Sigmoid colon (tissue), 7 donors: Measurements from ENCODE around the gene RIN2. TPM values are rescaled to one million over a fixed set of nuclear protein-coding genes. Genes with fewer than 3 reads are reported as not detected.

Experiments
- DNase-seq: peaks from one replicate; pipeline ENCODE4 v3.0.0-alpha.2; 2019
- H3K27ac ChIP-seq, 4 donors: fragments of 200-600 bp; sonication (generic); one replicate each; pipeline ENCODE4 v1.5.1; 2016 to 2019; ENCODE audit warnings: mild to moderate bottlenecking in 1 of 4
- H3K27me3 ChIP-seq, 3 donors: fragments of 200-600 bp; sonication (generic); one replicate each; pipeline ENCODE4 v1.5.1; 2019; ENCODE audit warnings: mild to moderate bottlenecking in 1 of 3
- H3K36me3 ChIP-seq, 4 donors: fragments of 200-600 bp; sonication (generic); one replicate each; pipeline ENCODE4 v1.5.1; 2016 to 2019
- H3K4me1 ChIP-seq, 4 donors: fragments of 200-600 bp; sonication (generic); one replicate each; pipeline ENCODE4 v1.5.1; 2017 to 2019
- H3K4me3 ChIP-seq, 4 donors: fragments of 200-600 bp; sonication (generic); one replicate each; pipeline ENCODE4 v1.5.1; 2017 to 2019; ENCODE audit warnings: mild to moderate bottlenecking in 2 of 4, moderate library complexity in 1 of 4
- H3K9me3 ChIP-seq, 4 donors: fragments of 200-600 bp in 3 of 4; sonication (generic) in 3 of 4; one replicate each; pipeline versions ENCODE4 v1.5.1 to v1.6.1; 2013 to 2019
- EP300 ChIP-seq, 4 donors: sonication (generic); formaldehyde crosslinking; IDR thresholded peaks; one replicate each; pipeline ENCODE4 v1.6.1; 2017; ENCODE audit warnings: antibody characterized with exemption in 4 of 4
- POLR2A ChIP-seq, 2 donors: fragments of 450-650 bp; IDR thresholded peaks; one replicate each; pipeline ENCODE4 v1.6.1; 2016; ENCODE audit warnings: antibody characterized with exemption in 2 of 2, mild to moderate bottlenecking in 2 of 2, moderate library complexity in 2 of 2
- POLR2AphosphoS5 ChIP-seq, 4 donors: sonication (generic); formaldehyde crosslinking; IDR thresholded peaks; one replicate each; pipeline ENCODE4 v1.6.1; 2017; ENCODE audit warnings: antibody characterized with exemption in 4 of 4
- WGBS, 2 donors: extraction: QIAGEN DNeasy Blood & Tissue Kit; methylation state at CpG; one replicate each; pipeline ENCODE4 v1.1.7; 2013; 5-methylcytosine and 5-hydroxymethylcytosine counted together
- intact Hi-C: fragments of 100-400 bp; cut with DNase I; formaldehyde crosslinking; loops from one replicate; pipeline ENCODE4 v1.15.1; 2023
- polyA plus RNA-seq, 3 donors: library from polyadenylated mRNA; stranded (reverse); fragments of 200-250 nt; gene quantifications; one replicate each; pipeline ENCODE4 v1.2.3, GENCODE V29; 2013
- total RNA-seq, 4 donors: library from RNA; depleted of rRNA; stranded (reverse); fragments of >200 nt; gene quantifications; one replicate each; pipeline ENCODE4 v1.1.0, GENCODE V29; 2016
- TF ChIP-seq, protein P1 (sequence below), 4 experiments: fragments of 450-650 bp in 3 of 4; fragments of 200-600 bp in 1 of 4; IDR thresholded peaks; one replicate each; pipeline ENCODE4 v1.5.1; 2016 to 2019; ENCODE audit warnings: antibody characterized with exemption in 4 of 4, mild to moderate bottlenecking in 3 of 4, moderate library complexity in 2 of 4
- donor health status: healthy with polysubstance abuse.
- donor health status: Bipolar disorder and iron deficiency.
- donor health status: healthy.

The RIN2 gene
- total and polyA plus RNA-seq, 7 donors: 13.4 to 73.7 (median 54.2) TPM

DNA sequence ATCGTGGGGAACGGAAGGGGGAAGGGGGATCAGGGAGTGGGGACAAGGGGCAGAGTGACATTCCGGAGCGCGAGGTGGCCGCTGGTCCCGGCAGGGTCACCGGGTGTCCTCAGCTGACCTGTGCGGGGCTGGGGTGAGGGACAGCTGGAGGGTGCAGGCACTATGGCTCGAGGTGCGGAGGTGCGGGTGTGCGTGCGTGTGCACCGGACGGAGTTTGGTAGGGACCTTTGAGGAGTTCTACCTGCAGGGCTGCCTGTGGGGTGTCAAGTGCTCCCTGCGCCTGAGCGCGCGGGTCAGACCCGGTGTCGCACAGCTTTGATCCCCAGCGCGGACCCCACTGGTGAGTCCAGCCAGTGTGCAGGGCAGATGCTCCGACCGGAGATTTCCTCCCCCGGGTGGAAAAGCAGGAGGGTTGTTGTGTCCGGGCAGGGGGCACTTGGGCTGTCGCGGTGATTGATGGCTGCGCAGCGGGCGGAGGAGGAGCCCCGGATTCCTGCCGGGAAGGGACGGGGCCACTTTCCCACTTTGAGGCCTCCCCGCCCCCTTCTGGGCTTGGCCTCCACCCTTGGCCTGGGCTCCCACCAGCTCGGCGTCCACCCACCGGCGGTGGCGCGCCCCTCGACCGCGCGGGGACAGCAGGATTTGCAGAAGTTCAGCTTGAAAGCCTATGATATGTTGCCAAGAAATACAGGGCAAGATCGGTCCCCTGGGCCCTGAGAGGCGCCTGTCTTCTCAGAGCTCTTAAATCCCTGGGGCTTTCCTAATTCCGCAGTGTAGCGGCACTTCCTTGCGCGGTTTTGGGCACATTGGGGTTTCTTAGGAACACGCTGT lies 658 bp downstream of the RIN2 start:
- 1 to 4% methylated on average over 54 of the region's 54 CpGs for WGBS, 2 donors
- Histone ChIP-seq H3K27ac (peak overlapping the region; percentile 92 to 96 (median 94)), H3K27me3 (no peaks in the 10 kb centered on the region), H3K4me1 (peaks cover 0 to 33% (median 29%) of the 10 kb centered on the region in 4 donors), H3K4me3 (peak overlapping the region; percentile 71 to 94 (median 84)), H3K36me3 (no peaks in the 10 kb centered on the region), H3K9me3 (no peaks in the 10 kb centered on the region)
- intact Hi-C loops: loop anchor here (2.0 to 5.0 kb wide), 2 partner anchors 66 to 219 kb away; no protein-coding TSS in a partner anchor
- peak; percentile 83 for DNase-seq
- TF ChIP-seq EP300 (IDR thresholded peaks at IDR 0.05) (no peak), POLR2A (IDR thresholded peaks at IDR 0.05) (no peak), POLR2AphosphoS5 (IDR thresholded peaks at IDR 0.05) (peak in 1 of 4 donors; percentile 44)
- TF ChIP-seq, protein P1, sequence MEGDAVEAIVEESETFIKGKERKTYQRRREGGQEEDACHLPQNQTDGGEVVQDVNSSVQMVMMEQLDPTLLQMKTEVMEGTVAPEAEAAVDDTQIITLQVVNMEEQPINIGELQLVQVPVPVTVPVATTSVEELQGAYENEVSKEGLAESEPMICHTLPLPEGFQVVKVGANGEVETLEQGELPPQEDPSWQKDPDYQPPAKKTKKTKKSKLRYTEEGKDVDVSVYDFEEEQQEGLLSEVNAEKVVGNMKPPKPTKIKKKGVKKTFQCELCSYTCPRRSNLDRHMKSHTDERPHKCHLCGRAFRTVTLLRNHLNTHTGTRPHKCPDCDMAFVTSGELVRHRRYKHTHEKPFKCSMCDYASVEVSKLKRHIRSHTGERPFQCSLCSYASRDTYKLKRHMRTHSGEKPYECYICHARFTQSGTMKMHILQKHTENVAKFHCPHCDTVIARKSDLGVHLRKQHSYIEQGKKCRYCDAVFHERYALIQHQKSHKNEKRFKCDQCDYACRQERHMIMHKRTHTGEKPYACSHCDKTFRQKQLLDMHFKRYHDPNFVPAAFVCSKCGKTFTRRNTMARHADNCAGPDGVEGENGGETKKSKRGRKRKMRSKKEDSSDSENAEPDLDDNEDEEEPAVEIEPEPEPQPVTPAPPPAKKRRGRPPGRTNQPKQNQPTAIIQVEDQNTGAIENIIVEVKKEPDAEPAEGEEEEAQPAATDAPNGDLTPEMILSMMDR (IDR thresholded peaks at IDR 0.05): no peak

- no peak for DNase-seq
- 81 to 89% methylated on average over 3 of the region's 3 CpGs for WGBS, 2 donors
- Histone ChIP-seq H3K4me1 (peaks cover 0 to 33% (median 29%) of the 10 kb centered on the region in 4 donors), H3K27me3 (no peaks in the 10 kb centered on the region), H3K36me3 (no peaks in the 10 kb centered on the region), H3K9me3 (no peaks in the 10 kb centered on the region), H3K4me3 (no peak overlapping the region), H3K27ac (peak overlapping the region; percentile 92 to 96 (median 94))
- TF ChIP-seq POLR2AphosphoS5 (IDR thresholded peaks at IDR 0.05): no peak
- no peak for TF ChIP-seq EP300 (IDR thresholded peaks at IDR 0.05)
- TF ChIP-seq POLR2A (IDR thresholded peaks at IDR 0.05): no peak
- TF ChIP-seq, protein P1 (IDR thresholded peaks at IDR 0.05): no peak
- intact Hi-C loops: no loop called here
These were observed 2.3 kb downstream of the RIN2 start for GRCh38 chr20:19760371-19760721.

GRCh38 chr20:19761326-19761725 lies 3.3 kb downstream of the RIN2 start:
- no peak overlapping the region for H3K27ac ChIP-seq
- H3K27me3 ChIP-seq: no peaks in the 10 kb centered on the region
- intact Hi-C loops: no loop called here
- peaks cover 0 to 33% (median 29%) of the 10 kb centered on the region in 4 donors for H3K4me1 ChIP-seq
- no peak overlapping the region for H3K4me3 ChIP-seq
- TF ChIP-seq EP300 (IDR thresholded peaks at IDR 0.05): no peak
- TF ChIP-seq POLR2AphosphoS5 (IDR thresholded peaks at IDR 0.05): no peak
- TF ChIP-seq, protein P1 (IDR thresholded peaks at IDR 0.05): no peak
- no peak for TF ChIP-seq POLR2A (IDR thresholded peaks at IDR 0.05)
- H3K9me3 ChIP-seq: no peaks in the 10 kb centered on the region
- H3K36me3 ChIP-seq: no peaks in the 10 kb centered on the region
- DNase-seq: no peak

GRCh38 chr20:19761841-19762240 lies 3.8 kb downstream of the RIN2 start:
- intact Hi-C loops: no loop called here
- no peak overlapping the region for H3K4me3 ChIP-seq
- peaks cover 0 to 29% (median 25%) of the 10 kb centered on the region in 4 donors for H3K4me1 ChIP-seq
- 76 to 80% methylated on average over 2 of the region's 2 CpGs for WGBS, 2 donors
- H3K36me3 ChIP-seq: no peaks in the 10 kb centered on the region
- no peak overlapping the region for H3K27ac ChIP-seq
- TF ChIP-seq POLR2AphosphoS5 (IDR thresholded peaks at IDR 0.05) (no peak), POLR2A (IDR thresholded peaks at IDR 0.05) (no peak), EP300 (IDR thresholded peaks at IDR 0.05) (no peak)
- TF ChIP-seq, protein P1 (IDR thresholded peaks at IDR 0.05): no peak
- no peaks in the 10 kb centered on the region for H3K27me3 ChIP-seq
- DNase-seq: no peak
- H3K9me3 ChIP-seq: no peaks in the 10 kb centered on the region
